Glomerular visceral epithelial cell (primary cell): ENCODE results near the gene C11orf42.

ENCODE experiments used
- DNase-seq: peaks from one replicate; pipeline ENCODE4 v3.0.0-alpha.2; 2016; ENCODE audit errors: extremely low spot score

The C11orf42 gene

GRCh38 chr11:6253197-6253596 lies 47.8 kb downstream of the C11orf42 start:
- DNase-seq: no peak

- DNase-seq: no peak
These were observed 52.8 kb downstream of the C11orf42 start for GRCh38 chr11:6258141-6258540.

DNA sequence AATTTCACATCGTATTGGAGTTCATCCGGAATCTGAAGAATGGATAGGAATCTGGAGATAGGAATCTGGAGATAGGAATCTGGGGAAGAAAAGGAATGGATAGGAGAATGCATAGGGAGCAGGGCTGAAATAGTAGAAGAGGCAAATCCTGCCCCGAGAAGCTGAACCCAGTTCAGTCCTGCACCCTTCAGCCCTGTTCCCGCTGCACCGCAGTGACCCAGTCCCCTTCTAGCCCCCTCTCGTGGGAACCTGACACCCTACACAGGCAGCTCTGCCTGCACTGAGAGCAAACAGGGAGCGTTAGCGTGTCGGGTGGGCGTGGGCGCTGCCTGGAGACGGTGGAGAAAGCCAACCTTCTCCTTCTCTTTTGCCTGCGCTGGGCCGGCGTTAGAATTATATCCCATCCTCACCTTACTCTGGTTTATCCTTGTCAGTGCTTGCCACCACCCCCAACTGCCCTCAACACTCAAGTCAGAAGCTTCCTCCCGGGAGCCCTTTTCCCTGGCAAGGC lies 53.3 kb downstream of the C11orf42 start:
- no peak for DNase-seq

- no peak for DNase-seq
These were observed 54.9 kb downstream of the C11orf42 start for GRCh38 chr11:6260207-6260726.
